HG02840 (cell line): ENCODE data around the gene TEKT2.

ENCODE experiments used
- ATAC-seq: cut with Tn5 transposase; IDR thresholded peaks from one replicate; pipeline ENCODE4 v1.9.1; 2021; ENCODE audit warnings: mild to moderate bottlenecking, moderate library complexity, moderate number of reproducible peaks; ENCODE audit not compliant: unreplicated experiment, low FRiP score

TEKT2 gene

GRCh38 chr1:36101546-36101945 lies 17.7 kb downstream of the TEKT2 start:
- no peak for ATAC-seq

DNA sequence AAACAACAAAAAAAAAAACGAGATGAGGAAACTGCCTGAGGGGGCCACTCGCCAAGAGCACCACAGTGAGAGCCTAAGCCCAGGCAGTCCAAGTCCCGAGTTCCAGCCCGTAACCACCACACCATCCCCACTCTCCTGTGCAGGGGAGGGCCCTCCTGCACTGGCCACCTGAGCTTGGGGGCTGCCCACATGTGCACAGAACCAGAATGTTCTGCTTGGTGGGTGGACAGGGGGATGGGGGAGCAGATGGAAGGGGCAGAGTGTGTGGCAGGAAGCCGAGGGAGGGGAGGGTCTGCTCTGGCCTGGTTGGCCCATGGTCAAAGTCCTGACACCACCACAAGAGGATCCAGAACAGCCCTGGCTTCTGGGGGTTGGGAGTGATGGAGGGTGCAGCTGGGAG lies 22.4 kb downstream of the TEKT2 start:
- no peak for ATAC-seq

- no peak for ATAC-seq
Measured at GRCh38 chr1:36107394-36107793, 23.5 kb downstream of the TEKT2 start.

- ATAC-seq, result no peak
Measured at GRCh38 chr1:36108314-36108713, 24.4 kb downstream of the TEKT2 start.

DNA sequence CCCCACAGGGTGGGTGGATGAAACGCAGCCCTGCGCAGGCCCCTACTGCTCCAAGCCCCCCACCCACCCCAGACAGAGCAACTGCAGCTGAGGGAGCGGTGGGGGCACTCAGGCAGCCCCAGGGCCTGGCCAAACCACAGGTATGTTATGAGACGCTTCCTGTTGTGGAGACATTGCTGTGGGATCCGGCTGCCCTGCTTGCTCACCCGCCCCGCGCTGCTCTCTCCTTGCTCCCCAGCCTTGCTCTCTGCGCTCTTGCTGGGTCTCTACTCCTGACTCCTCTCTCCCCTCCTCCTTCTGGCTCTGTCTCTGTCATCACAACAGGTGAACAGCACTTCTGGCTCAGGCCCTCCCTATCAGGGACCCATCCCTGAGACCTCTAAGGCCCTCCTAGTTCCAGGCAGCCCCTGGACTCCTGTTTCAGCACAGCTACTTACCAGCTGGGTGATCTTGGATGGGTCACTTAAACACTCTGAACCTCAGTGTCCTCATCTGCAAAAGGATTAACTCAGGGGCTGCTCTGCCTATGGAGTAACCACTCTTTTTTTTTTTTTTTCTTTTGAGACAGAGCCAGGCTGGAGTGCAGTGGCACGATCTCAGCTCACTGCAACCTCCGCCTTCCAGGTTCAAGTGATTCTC lies 25.3 kb downstream of the TEKT2 start:
- ATAC-seq, result no peak

GRCh38 chr1:36111151-36111550 lies 27.3 kb downstream of the TEKT2 start:
- no peak for ATAC-seq

DNA sequence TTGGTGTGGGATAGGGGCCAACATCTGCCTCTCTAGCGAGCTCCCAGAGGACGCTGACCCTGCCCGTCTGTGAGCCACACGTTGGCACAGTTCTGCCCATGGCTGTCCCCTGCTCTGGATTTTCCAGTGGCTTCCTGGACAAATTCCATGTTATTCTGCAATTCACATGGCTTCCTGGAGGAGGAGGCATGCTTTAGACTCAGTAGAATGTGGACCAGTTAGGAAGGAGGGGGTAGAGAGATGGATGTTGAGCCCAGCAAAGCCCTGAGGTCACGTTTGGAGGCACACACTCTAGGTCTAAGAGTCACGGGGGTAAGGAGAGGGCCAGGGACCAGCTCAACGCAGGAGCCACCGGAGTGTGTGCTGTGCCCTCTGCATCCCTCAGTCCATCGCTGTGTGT lies 28.9 kb downstream of the TEKT2 start:
- ATAC-seq, result no peak

GRCh38 chr1:36114371-36114770 lies 30.5 kb downstream of the TEKT2 start:
- ATAC-seq, result no peak

GRCh38 chr1:36115200-36115669 lies 31.3 kb downstream of the TEKT2 start:
- no peak for ATAC-seq

GRCh38 chr1:36115931-36116330 lies 32.0 kb downstream of the TEKT2 start:
- no peak for ATAC-seq

GRCh38 chr1:36116901-36117300 lies 33.0 kb downstream of the TEKT2 start:
- ATAC-seq, result no peak

DNA sequence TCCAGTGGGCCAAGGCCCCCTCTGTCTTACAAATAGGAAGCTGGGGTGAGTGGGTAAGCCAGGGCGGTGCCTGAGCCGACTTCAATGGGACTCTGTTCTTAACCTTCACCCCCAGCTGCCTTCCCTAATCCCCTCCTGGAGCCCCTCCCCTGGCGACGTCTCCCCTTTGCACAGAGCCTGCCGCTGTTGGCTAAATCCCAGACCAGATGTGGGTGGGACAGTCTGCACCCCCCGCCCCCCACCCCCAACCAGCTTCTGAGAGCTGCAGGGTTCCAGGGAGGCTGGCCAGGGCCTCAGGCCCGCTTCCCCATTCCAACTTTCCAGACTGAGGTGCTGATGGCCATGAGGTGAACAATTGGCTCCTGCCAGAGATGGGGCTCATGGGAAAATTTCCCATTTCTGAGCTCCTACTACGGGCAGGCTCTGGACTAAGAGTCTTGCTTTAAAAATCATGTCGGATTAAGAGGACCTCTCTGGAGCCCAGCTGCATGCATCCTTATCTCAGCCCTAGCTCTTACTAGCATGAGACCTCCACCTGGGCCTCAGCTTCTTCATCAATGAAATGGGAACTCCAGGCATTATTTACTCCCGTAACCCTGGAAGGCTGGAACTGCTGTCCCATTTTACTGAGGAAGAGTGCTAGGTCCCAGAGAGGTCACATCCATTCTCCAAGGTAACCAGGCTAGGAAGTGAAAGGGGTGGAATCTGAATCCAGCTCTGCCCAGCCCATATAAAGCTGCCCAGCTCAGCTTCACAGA lies 34.7 kb downstream of the TEKT2 start:
- no peak for ATAC-seq

- ATAC-seq, result no peak
Measured at GRCh38 chr1:36119456-36119855, 35.6 kb downstream of the TEKT2 start.

DNA sequence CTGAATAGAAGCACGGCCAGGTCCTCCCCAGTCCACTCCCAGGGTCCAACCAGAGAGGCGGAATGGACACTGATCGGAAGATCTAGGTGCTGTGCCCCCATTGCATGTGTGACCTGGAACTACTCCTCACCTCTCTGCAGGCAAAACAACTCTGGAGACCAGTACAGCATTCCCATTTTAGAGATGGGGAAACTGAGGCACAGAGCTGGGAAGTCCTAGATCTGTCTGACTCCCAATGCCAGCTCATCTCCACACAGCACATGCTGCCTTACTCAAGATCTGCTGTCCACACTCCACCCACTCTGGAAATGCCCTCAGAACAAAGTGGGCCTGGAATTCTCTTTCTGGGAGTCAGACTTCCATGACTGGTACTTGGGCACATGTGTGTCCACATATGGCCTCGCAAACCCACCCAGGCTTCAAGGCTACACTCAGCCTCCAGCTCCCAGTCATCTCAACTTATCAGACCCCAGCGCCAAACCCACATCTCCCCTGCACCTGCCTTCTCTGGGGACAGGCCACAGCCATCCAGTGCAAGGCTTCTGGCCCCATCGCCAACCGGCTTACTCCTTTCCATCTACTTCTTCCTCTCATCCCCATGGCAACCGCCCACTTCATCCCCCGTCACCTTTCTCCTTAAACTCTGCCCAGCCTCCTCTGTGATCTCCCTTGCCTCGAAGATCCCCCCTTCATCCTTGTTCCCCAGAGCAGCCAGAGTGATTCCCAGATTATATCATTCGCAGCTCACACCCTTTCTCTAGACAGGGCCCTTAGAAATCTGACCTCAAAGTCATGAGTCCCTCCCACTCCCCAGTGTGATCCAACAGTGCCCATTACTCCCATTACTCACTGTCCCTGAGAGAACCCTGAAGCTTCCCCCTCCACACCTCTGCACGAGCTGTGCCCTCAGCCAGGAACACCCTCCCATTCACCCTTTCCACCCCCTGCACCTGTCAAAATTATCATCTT lies 38.5 kb downstream of the TEKT2 start:
- no peak for ATAC-seq

GRCh38 chr1:36123356-36123755 lies 39.5 kb downstream of the TEKT2 start:
- no peak for ATAC-seq

DNA sequence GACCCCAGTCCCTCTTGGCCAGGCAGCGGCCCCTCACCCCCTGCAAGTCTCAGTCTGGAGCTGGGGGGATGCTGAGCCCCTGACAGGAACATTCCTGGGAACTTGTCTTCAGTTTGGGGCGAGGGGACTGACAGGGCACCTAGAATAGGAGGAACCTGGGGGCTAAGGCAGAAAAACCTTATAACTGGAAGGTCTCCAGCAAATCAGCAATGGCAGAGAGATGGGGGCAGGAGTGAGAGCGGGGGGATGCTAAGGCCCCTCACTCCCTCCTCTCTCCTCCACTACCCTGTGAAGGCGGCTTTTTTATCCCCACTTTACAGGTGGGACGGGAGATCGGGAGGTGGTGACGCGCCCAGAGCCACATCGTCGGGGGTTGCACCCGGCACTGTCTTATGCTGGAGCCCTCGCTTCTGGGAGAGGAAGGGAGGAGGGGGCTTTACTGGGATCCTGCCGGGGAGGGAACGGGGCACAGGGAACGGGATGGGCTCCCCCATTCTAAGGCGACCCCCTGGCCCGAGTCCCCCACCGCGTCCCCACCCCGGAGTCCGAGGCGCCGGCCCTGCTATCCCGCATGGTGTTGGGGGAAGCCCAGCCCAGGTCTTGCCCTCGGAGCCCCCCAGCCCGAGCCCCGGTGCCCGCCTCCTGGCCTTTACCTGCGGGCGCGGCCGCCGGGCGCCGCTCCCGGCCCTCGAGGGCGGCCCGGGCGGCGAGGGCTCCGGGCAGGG lies 40.7 kb downstream of the TEKT2 start:
- no peak for ATAC-seq

DNA sequence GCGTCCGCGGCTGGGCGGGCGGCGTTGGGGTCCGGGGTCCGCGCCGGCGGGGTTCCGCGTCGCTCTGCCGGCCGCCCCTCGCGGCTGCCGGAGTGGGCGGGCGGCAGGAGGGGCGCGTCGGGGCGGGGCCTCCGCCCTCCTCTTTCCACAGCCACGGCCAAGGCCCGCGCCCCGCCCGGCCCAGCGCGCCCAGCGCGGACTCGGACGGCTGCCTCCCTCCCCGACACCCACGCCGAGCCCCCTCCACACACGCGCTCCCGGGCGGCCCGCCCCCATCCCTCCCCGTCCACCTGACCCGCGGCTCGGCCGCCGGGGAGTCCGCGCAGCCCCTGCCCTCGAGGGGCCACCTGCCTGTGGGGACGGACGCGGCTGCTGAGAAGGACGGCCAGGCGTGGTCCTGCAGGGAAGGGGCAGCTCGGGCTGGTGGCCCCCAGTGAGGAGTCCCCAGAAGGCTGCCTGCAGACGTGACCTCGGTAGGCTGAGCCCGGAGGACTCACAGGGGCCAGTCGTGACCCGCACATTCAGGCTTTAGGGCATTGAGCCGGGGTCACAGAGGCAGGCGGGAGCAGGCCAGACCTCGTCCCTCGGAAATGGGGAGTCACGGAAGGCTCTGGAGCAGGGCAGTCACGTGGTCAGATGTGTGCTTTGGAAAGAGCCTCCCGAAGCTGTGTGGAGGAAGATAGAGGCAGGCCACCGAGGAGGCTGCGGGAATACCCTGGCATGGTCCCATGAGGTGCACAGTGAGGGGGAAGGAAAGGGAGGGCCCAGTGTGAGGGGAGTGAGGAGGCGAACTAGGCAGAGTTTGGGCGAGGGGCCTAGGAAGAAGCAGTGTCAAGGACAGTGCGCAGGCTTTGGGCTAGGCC lies 41.5 kb downstream of the TEKT2 start, which contains the start of gene COL8A2:
Gene COL8A2, minus strand, starts transcription at position 94 of the 863 bp plus-strand sequence. CDS start 24,980 bp downstream, outside the sequence.
- no peak for ATAC-seq

- no peak for ATAC-seq
Measured at GRCh38 chr1:36126005-36126716, 42.3 kb downstream of the TEKT2 start.
